GM19452 (cell line): ENCODE measurements around the gene SEMG1.

Experiments used
- ATAC-seq: cut with Tn5 transposase; IDR thresholded peaks from one replicate; pipeline ENCODE4 v1.9.1; 2021; ENCODE audit not compliant: unreplicated experiment

SEMG1 gene, protein sequence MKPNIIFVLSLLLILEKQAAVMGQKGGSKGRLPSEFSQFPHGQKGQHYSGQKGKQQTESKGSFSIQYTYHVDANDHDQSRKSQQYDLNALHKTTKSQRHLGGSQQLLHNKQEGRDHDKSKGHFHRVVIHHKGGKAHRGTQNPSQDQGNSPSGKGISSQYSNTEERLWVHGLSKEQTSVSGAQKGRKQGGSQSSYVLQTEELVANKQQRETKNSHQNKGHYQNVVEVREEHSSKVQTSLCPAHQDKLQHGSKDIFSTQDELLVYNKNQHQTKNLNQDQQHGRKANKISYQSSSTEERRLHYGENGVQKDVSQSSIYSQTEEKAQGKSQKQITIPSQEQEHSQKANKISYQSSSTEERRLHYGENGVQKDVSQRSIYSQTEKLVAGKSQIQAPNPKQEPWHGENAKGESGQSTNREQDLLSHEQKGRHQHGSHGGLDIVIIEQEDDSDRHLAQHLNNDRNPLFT

DNA sequence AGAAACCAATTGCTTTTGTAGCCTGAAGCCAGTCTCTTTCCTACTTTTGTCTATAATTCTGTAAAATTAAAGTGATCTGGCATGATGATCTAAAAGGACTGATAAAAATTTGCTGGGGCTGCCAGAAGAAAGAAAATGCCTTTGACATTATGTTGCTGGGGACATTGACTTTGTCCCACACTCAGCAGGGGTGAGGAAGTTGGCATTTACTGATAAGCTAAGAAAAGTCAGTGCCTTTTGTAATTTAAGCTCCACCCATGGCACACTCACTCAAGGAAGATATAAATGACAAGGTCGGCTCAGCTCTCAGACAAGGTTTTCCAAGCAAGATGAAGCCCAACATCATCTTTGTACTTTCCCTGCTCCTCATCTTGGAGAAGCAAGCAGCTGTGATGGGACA, at the start of gene SEMG1:
SEMG1 (plus strand) TSS at position 309 of the 400 bp plus-strand sequence; CDS start at position 330, 21 bp downstream.
- ATAC-seq, result no peak

DNA sequence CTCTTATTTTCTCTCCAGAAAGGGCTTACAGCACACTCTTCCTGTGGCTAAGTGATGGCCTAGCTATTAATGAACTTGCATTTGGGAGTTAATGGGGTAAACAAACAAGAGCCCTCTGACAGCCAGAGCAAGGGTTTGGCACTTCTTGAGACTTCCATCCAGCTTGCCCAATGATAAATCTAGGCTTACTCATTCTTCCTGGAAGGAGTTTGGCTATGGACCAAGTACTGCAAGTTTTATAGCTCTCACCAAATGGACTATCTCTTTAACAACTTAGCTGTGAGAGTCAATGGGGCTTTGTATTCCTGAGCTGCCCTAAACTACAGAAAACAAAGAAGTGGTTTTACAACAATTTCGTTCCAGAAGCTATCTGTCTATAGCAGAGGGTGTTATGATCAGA, 48.9 kb upstream of the SEMG1 start:
- no peak for ATAC-seq

DNA sequence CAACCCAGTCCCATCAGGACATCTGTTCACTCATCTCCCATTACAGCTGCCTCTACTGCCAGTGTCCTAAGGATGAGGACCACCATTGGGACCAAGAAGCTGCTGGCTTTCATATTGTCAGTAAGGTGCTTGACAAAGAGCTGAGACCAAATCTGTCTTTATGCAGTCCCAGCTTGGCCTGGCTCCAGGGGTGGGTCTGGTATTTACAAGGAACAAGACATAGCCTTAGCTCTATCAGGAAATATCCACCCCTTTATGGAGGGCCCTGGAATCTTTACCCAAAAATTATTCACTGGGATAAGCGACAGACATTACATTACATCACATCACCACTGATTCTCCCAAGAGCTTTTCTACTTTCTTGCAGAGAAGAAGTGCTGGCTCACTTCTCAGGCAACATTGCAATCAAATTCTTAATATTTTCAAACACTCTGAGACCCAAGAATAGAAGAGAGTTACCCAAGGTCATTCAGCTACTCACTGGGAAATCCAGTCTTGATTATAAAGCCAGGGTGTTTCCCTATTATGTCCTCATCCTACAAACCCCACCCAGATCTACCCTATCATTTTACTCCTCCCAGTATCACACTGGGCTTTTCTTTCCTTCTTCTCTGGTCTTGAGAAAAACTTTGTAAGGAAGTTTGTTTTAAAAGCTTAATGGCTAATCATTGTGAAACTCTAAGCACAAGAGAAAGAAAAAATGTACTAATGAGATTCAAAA, 43.6 kb upstream of the SEMG1 start:
- no peak for ATAC-seq

DNA sequence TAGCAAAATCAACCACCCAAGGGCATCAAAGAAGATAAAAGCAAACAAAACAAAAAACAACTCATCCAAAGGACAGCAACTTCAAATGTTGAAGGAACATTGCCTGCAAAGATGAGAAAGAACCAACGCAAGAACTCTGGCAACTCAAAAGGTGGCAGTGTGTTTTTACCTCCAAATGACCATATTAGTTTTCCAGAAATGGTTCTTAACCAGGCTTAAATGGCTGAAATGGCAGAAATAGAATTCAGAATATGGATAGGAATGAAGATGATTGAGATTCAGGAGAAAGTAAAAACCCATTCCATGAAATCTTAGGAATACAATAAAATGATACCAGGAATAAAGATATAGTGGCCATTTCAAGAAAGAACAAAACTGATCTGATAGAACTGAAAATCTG, 41.9 kb upstream of the SEMG1 start:
- ATAC-seq, result no peak

DNA sequence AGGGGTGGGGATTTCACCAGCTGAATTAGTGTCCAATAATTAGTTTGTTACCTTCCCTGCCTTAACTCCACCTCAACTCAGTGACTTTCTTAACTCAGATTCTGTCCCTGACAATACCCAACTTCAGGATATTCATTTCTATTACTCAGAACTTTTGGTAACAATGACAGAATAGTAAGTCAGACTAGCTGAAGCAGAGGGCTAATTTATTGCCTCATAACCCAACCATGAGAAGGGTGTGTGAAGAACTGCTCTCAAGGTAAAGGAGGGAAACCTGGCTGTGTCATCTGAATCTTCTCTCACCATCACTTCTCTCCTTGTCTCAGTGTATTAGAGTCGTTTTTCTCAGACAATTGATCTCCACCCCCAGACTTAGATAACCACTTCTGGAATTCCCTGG, 33.3 kb upstream of the SEMG1 start:
- no peak for ATAC-seq

DNA sequence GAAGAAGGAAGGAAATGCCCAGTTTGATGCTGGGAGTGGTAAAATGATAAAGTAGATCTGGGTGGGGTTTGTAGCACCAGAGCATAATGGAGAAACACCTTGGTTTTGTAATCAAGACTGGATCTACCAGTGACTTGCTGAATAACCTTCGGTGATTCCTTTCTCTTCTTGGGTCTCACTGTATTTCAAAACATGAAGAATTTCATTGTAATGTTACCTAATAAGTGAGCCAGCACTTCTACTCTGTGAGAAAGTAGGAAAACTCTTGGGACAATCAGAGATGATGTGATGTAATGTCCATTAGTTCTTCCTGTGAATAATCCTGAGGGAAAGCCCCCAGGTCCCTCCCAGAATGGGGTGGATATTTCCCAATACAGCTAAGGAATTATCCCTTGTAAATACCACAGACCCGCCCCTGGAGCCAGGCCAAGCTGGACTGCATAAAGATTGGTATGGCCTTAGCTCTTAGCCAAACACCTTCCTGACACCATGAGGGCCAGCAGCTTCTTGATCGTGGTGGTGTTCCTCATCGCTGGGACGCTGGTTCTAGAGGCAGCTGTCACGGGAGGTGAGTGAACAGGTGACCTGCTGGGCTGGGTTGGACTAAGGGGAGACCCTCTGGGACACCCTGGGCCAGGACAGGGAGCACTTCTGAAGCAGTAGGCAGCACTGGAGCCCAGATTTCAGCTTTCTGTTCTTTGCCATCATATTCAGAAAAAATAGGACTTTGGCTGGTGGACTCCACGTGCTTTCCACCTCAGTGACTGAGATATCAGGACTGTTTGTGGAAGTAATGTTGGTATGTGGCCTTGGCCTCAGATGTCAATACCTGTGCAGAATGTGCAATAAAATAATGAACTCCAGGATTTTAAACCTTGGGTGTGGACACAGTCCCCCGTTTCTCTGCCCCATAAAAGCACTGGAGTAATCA, 32.1 kb upstream of the SEMG1 start, which contains the start of gene PI3:
PI3 (plus strand) TSS at position 469 of the 931 bp plus-strand sequence; CDS start at position 490, 21 bp downstream.
- ATAC-seq, result no peak

DNA sequence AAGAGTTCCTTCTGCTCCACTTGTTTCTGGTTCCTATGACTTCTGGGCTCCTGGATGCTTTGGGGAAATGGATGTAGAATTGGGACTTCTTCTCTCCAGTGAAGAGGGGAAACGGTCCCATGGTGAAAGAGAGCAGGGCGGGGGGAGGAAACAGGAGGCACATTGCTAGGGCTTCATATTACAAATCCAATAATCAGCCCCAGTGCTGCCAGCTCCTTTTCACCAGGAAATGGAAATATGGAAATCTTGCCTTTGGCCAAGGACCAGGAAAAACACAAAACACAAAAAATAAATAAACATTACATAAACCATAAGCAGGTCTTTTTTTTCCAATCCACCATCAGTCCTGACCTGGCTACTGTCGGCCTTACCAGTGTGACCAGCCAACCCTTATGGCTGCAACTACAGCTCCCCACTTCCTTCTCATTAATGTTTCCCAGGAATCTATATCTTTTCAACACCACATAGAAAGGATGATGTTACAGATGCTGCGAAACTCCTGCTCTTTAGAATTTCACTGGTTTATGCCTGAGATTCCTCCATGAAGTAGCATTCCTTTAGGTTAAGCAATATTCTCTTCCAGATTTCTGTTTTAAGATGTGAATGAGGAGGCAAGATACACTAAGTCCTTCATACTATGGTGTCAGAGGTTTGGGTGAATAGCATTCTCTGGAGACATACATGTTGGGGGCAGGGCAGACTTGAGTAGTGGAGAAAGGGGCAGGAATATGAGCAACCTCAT, 30.1 kb upstream of the SEMG1 start:
- no peak for ATAC-seq

DNA sequence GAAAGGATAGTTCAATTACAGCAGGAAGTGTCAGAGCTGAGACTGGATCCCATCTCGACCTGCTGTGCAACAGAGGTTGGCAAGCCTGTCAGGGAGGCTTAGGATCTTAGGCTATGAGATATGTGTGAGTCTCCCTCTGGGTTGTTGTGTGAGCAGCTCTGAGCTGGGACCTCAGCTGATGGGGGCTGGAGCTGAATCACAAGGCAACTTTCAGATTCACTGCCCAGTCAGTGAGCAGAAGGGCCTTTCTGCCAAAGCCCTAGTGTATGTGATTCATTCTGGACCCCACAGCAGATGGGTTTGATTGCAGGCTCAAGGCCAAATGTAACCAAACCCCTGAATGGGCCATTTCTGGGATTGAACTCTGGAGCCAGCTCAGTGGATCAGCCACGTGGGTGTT, 27.7 kb upstream of the SEMG1 start:
- no peak for ATAC-seq

DNA sequence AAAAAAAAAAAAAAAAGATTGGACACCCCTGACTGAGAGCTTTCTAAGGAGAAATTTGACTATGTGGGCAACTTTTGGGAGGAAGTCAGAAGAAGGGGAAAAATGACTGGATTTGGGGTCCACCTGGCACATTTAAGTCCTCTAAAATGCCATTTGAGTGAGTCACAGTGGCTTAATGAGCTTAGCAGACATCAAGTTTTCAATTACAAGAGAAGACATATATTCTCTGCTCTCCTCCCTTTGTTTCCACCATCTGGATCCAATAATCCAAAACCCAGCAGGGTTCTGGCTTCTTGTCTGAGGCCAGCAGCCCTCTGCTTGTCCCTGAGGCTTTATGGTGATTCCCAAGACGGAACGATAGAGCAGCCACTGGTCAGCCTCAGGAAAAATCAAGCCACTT, 25.2 kb upstream of the SEMG1 start:
- ATAC-seq, result no peak

DNA sequence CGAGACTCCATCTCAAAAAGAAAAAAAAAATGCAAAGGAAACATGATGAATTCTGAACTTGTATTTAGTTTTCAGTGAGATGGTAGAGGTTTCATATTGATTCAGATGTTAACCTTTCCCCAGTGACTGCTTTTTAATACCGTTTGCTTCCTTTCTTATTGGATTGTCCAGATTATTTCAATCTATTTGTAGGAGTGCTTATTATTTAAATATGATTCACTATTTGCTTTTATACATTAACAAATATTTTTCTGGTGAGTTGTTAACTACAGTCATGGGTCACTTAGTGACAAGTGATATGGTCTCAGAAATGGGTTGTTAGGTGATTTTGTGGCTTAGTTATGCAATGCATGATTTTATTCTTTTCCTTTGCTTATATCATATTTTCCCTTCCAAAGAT, 23.7 kb upstream of the SEMG1 start:
- ATAC-seq, result no peak

DNA sequence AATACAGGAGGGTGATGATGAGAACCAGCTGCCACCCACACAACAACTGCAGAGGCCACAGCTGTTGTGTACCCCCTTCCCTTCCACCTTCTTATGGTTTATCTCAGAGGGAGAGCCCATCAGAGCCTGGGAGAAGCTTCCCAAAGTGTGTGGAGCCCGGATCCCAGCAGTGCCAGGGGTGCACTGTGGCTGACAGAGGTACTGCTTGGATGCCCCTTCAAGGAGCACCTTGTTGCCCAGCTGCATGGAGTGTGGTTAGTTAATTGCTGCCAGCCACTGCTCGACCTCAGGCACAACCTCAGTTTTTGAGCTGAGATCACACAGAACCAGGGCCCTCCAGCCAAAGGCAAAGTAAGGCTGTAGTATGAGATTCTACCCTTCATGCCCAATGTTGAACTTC, 19.1 kb upstream of the SEMG1 start:
- ATAC-seq, result no peak

DNA sequence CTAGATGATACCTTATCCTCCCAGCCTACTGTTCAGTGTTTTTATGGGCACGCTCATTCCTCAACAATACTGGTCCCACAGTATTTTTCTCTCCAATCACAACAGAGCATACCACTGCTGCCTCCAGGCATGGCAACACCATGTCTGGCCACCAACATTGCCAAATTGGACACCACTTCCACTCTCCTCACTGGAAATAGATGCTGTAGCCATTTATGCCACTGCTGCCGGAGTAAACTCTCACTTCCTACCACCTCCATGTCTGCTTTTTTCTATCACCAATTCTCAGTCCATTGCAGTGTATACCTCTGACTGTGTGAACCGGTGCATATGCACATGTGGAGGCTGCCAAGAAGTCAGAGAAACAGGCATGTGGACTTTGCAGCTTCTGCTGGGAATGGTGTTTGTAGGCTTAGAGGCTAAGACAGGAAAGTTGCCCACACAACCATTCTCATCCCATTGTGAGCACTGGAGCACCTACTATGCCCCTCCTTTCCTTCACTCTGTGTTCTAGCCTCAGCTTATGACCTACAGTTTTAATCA, 17.7 kb upstream of the SEMG1 start:
- ATAC-seq, result no peak

DNA sequence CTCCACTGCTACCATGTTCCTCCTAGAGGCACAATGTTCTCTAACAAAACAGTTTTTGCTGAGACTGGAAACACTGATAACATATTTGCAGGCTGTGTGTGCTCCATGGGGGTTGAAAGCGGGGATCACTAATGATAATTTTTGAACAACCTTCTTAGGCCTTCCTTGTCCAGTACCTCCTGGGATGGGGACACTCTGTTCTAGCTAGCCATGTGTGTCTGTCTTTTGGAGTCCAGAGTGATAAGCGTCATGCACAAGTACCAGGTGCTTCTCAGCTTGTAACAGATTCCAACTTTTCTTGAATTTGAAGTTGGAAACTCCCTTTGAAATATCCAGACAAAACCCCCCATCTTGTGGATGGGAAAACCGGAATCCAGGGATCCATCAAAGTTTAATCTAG, 17.0 kb upstream of the SEMG1 start:
- ATAC-seq, result no peak

DNA sequence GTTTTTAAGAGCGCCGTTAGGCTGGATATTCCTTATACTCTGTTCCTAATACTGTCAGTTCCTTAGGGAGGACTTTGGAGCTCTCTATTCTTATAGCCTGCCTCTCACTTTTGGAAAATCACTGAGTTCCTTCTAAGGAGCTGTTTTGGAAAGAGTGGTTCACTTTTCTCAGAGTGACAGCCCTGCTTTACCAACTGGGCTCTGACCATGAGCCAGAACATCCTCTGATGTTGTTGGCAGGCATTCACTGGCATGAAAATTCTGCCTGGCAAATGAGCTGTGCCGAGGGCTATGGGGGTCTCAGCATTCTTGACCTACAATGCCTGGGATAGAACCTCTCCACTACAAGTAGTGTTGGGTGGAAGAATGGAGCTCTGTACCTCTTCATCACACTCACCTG, 14.9 kb upstream of the SEMG1 start:
- no peak for ATAC-seq

DNA sequence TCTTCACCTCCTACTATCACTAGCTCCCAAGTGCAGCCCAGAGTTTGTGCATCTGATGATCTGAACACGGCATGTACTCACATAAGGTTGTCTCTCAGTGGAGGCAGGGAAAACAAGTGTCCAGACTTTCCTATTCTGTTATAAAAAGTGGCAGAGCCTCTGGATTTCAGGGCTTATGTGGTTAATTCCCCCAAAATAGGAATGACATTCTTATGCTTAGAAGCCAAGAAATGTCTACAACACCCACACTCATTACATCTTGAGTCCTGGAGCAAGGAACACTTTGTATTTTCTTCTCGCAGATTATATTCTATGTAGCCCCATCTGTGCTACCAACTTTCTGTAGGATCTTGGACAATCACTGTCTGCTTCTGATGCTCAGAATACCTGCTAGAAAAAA, 13.5 kb upstream of the SEMG1 start:
- ATAC-seq, result no peak

DNA sequence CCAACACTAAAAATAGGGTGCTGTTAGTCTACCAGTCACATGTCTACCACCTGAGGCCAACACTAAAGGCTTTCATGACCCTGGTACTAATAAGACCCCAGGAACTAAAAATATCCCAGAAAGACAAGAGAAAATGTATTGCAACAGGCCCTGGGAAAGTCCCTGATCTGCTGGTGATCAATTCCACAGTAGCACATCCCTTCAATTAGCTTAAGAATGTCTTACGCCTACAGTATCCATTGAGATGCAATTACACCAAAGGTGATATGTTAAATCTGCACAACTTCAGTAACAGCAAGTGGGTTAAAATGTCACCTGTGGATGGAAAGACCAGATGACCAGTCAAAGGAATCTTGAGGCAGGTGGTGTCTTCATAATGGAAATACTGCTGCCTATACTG, 3.1 kb downstream of the SEMG1 start:
- ATAC-seq, result no peak

DNA sequence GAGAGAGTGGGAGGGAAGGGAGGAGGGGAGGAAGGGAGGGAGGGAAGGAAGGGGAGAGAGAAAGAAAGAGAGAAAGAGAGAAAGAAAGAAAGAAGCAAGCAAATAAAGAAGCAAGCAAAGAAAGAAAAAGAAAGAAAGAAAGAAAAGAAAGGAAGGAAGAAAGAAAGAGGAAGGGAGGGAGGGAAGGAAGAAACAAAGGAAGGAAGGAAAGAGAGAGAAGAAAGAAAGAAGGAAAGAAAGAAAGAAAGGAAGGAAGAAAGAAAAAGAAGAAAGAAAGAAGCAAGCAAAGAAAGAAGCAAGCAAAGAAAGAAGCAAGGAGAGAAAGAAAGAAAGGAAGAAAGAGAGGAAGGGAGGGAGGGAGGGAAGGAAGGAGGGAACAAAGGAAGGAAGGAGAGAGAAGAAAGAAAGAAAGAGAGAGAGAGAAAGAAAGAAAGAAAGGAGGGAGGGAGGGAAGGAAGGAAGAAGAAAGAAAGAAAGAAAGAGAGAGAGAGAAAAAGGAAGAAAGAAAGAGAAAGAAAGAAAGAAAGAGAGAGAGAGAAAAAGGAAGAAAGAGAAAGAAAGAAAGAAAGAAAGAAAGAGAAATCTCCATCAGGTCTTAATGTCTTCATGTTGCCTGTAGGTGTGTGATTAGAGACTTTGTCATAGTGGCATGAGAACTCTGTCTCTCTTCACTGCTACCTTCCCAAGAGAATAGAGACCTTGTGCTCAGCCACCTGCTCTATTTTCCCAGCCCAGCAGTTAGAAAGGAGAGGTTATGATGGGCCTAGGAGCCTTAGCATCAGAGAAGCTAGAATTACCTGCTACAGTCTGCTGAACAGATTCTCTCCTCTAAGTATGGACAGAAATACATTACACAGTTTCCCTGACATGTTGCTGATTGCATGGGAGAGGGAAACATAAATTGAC, 5.0 kb downstream of the SEMG1 start:
- ATAC-seq, result no peak

DNA sequence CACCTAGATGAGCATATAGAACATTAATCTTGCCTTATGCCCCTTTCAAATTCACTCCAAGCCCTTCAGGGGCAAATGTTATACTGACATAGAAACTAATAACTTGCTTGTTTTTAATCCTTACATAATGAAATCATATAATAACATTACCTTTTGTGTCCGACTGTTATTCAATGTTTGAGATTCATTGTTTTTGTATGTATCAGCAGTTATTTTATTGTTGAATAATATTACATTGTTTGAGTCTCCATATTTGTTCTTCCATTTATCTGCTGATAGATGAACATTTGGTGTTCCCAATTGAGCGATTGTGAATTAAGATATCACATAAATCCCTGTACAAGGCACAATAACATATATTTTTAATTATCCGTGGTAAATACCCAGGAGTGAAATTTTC, 6.0 kb downstream of the SEMG1 start:
- ATAC-seq, result no peak

DNA sequence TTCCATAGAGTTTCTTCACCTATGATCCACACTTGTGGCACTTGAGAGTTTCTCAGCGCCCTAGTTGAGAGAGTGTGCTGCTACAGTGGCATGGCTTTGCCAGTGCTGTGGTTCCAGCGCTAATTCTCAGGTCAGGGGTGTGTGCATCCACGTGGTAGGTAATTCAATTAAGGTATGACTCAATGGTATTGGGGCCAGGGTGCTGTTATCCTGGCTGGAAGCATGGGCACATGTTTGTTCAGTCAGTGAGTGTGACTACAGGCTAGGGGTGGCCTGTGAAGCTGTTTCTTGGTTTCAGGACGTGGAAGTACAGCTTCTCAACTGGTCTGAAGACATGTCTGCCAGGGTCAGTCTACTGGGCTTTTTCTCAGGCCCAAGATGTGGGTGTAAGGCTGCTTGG, 11.3 kb downstream of the SEMG1 start:
- ATAC-seq, result no peak
